HG02798 (cell line): ENCODE measurements around the gene ZNF497.
A peak's percentile ranks its signal among the peaks of the same experiment; 100 is the strongest.
"Not testable (repeated sequence)": the region's sequence is repeated elsewhere in the genome, so short reads cannot be mapped to it uniquely, and the experiment has no call there.

ENCODE experiments used
- ATAC-seq: cut with Tn5 transposase; IDR thresholded peaks from one replicate; pipeline ENCODE4 v1.9.1; 2021; ENCODE audit warnings: mild to moderate bottlenecking; ENCODE audit not compliant: unreplicated experiment, poor library complexity

ZNF497 gene

GRCh38 chr19:58319241-58319640 is 43.3 kb downstream of the ZNF497 start:
- ATAC-seq, result no peak

GRCh38 chr19:58318297-58318696 is 44.3 kb downstream of the ZNF497 start:
- ATAC-seq, result no peak

- no peak for ATAC-seq
Measured at GRCh38 chr19:58317476-58318072, 45.0 kb downstream of the ZNF497 start.

- no peak for ATAC-seq
Measured at GRCh38 chr19:58315580-58315979, 47.0 kb downstream of the ZNF497 start.

- no peak for ATAC-seq
Measured at GRCh38 chr19:58311345-58311865, 51.1 kb downstream of the ZNF497 start.

- ATAC-seq, result not testable (repeated sequence)
Measured at GRCh38 chr19:58310685-58311084, 51.9 kb downstream of the ZNF497 start.

GRCh38 chr19:58307736-58308135 is 54.8 kb downstream of the ZNF497 start:
- ATAC-seq, result no peak

- no peak for ATAC-seq
Measured at GRCh38 chr19:58305932-58306323, 56.6 kb downstream of the ZNF497 start.

GRCh38 chr19:58305065-58305931 is 57.3 kb downstream of the ZNF497 start, which contains the start of gene ERVK3-1:
Gene ERVK3-1 (plus strand): TSS chr19:58305377. CDS start chr19:58312169, 6,792 bp downstream.
- ATAC-seq, result peak; percentile 98

GRCh38 chr19:58304748-58305064 is 57.8 kb downstream of the ZNF497 start:
- no peak for ATAC-seq
